Measurements from ENCODE around the gene ARID1A. TPM values are rescaled to one million over a fixed set of nuclear protein-coding genes. Genes with fewer than 3 reads are reported as not detected.

Gene ARID1A
- total and polyA plus RNA-seq, 9 of the 15 experiments (the other 6 are each of a cell fraction or from before 2014, with no cell fraction given): 8.3 to 88.3 (median 22.5) TPM

DNA sequence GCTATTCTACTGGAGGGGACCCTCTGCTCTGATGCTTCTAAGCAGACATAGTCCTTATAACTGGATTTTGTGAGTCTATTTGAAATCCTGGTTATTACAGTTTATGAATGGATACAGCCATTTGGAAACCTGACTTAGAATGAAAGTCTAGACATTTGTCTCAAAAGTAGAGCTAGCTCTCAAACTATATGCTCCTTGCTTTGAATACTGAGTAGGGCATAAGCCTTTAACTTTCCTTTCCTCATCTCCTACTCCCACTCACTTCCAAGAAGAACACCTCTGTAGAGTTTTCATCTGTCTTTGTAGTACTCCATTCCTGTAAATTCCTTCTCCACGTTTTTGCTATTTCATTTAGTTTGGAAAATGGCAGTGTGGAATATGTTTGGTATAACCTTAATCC is 9.0 kb upstream of the ARID1A start (continued):
- TF ChIP-seq, protein P1, sequence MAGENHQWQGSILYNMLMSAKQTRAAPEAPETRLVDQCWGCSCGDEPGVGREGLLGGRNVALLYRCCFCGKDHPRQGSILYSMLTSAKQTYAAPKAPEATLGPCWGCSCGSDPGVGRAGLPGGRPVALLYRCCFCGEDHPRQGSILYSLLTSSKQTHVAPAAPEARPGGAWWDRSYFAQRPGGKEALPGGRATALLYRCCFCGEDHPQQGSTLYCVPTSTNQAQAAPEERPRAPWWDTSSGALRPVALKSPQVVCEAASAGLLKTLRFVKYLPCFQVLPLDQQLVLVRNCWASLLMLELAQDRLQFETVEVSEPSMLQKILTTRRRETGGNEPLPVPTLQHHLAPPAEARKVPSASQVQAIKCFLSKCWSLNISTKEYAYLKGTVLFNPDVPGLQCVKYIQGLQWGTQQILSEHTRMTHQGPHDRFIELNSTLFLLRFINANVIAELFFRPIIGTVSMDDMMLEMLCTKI (IDR thresholded peaks at IDR 0.05; ENCODE audit: partially characterized antibody): no peak
- TF ChIP-seq TARDBP (IDR thresholded peaks at IDR 0.05): no peak
- TF ChIP-seq TCFL5 (CRISPR knock-in tag; conservative IDR thresholded peaks at IDR 0.05): no peak
- no peak for TF ChIP-seq ELF1 (tag; IDR thresholded peaks at IDR 0.05)
- no peak for TF ChIP-seq NFYB (IDR thresholded peaks at IDR 0.05; ENCODE audit: extremely low read depth, insufficient read length)
- TF ChIP-seq ZNF79 (CRISPR knock-in tag; IDR thresholded peaks at IDR 0.05; ENCODE audit: low read depth): no peak
- no peak for TF ChIP-seq KAT7 (CRISPR knock-in tag; IDR thresholded peaks at IDR 0.05; ENCODE audit: borderline replicate concordance)
- TF ChIP-seq, protein P2, sequence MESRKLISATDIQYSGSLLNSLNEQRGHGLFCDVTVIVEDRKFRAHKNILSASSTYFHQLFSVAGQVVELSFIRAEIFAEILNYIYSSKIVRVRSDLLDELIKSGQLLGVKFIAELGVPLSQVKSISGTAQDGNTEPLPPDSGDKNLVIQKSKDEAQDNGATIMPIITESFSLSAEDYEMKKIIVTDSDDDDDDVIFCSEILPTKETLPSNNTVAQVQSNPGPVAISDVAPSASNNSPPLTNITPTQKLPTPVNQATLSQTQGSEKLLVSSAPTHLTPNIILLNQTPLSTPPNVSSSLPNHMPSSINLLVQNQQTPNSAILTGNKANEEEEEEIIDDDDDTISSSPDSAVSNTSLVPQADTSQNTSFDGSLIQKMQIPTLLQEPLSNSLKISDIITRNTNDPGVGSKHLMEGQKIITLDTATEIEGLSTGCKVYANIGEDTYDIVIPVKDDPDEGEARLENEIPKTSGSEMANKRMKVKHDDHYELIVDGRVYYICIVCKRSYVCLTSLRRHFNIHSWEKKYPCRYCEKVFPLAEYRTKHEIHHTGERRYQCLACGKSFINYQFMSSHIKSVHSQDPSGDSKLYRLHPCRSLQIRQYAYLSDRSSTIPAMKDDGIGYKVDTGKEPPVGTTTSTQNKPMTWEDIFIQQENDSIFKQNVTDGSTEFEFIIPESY (CRISPR knock-in tag; IDR thresholded peaks at IDR 0.05): no peak
- no peak for TF ChIP-seq CHD2 (IDR thresholded peaks at IDR 0.05; ENCODE audit: low read depth, low read length)
- no peak for TF ChIP-seq TCF7L2 (IDR thresholded peaks at IDR 0.05; ENCODE audit: low read depth, low read length)
- TF ChIP-seq RBM14 (IDR thresholded peaks at IDR 0.05; ENCODE audit: borderline replicate concordance, insufficient read depth, low read depth, low read length): no peak
- TF ChIP-seq, protein P3, sequence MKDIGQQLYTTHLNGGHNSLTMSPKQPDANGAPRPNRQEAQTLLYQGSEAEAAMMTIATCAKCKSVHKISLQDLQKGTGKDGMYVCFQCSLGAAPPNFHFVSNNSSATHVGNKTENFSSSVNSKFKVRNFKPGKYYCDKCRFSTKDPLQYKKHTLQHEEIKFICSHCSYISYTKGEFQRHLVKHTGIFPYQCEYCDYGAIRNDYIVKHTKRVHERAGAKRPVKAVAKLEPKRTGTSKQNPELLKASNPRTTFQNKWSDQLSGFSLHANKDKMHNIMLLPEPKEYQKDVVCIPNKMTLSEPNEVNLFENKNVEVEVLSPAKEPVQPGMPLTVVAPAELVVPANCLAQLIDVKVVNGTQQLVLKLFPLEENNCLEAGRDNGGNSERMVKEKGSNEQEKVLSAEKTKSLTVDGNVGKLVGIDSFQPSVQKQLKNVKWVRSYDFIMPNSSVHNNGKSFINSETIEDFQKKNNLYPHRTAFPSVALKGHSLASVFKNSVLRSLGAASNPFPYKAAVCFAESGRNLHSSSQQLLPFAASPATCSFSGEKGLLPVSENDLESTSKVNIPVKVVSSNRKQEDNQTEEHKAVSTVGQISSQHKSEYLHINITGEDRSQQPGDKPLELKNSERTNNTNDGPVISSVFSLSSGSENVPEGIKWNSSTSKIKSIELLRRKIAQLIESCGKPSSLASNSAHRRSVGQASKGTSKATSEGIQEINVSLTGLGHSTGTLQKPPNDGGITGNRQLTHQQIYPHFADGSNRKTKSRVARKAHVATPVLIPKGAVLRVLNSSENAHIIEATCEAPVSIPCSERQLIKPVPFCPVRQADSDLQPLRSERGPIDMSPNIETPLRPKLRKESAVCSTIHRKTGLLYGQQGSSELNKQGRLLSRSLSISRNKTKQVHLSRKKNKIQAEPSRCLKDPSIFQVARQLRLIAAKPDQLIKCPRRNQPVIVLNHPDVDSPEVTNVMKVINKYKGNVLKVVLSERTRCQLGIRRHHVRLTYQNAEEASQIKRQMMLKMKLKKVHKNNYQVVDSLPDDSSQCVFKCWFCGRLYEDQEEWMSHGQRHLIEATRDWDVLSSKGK (CRISPR knock-in tag; IDR thresholded peaks at IDR 0.05): no peak
- peak; percentile 43; the same call in 1 of the 2 replicates for TF ChIP-seq HDAC2 (IDR thresholded peaks at IDR 0.05)
- TF ChIP-seq ZKSCAN3 (CRISPR knock-in tag; IDR thresholded peaks at IDR 0.05): no peak
- TF ChIP-seq KDM2B (CRISPR knock-in tag; IDR thresholded peaks at IDR 0.05): no peak
- peak; percentile 48 for TF ChIP-seq ARID1B (IDR thresholded peaks at IDR 0.05)
- TF ChIP-seq MEF2D (tag; conservative IDR thresholded peaks at IDR 0.05; ENCODE audit: low read depth): 0 out of 2 replicates have a peak, but pooled peaks have one; percentile 33
- TF ChIP-seq RUNX1 (IDR thresholded peaks at IDR 0.05; ENCODE audit: low read depth): no peak
- no peak for TF ChIP-seq XRCC5 (IDR thresholded peaks at IDR 0.05; ENCODE audit: low read depth, low read length)
- TF ChIP-seq KLF1 (tag; IDR thresholded peaks at IDR 0.05): no peak
- TF ChIP-seq ZNF124 (CRISPR knock-in tag; IDR thresholded peaks at IDR 0.05): no peak
- no peak for TF ChIP-seq TAF1 (IDR thresholded peaks at IDR 0.05; ENCODE audit: control insufficient read depth, extremely low read depth, insufficient read depth, low read length, severe bottlenecking)
- TF ChIP-seq ZFP1 (CRISPR knock-in tag; IDR thresholded peaks at IDR 0.05): no peak
- TF ChIP-seq CBFA2T2 (conservative IDR thresholded peaks at IDR 0.05): no peak
- no peak for TF ChIP-seq CBFA2T3 (IDR thresholded peaks at IDR 0.05)
- TF ChIP-seq NR2F6 (CRISPR knock-in tag; IDR thresholded peaks at IDR 0.05): no peak

Measured in K562 (cell line).